ENCODE data around the gene C20orf144. TPM values are rescaled to one million over a fixed set of nuclear protein-coding genes. Genes with fewer than 3 reads are reported as not detected.

C20orf144 gene
- total and polyA plus RNA-seq, 9 of the 15 experiments (the other 6 are each of a cell fraction or from before 2014, with no cell fraction given) = 0.04 to 0.23 (median 0.11) TPM; not detected in 2

DNA sequence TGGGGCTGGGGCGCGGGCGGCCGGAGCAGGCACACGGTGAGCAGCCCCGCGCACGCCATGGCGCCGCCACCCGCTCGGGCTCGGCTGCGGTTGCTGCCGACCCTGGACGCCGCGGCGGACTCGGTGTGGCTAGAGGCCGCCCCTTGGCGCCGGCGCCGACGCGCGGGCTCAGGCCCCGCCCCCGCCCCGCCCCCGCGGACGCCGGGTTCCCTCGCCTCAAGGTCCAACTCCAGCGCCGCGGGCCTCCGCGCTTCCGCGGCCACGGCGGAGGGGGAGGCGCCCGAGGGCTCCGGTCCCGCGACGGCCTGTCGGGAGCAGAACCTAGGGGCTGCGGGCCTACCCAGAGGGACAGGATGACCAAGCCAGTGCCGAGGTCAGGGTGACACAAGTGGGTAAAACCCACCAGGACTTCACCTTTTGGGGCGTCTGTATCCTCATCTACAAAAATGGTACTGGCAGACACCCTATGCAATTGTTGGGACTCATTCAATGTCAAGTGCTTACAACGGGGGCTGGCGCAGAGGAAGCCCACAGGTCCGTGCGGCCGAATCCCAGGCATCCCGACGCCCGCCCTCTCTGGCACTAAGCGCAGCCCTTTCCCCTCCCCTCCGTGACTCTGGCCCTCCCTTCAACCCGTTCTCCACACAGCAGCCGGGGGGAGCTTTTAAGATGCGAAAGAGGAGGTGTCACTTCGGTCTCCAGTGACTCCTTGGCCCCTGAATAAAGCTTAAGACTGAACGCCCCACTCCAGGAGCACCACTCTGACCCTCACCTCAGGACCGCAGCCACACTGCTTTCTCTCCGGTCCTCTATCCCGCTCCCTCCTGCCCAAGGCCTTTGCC lies 12.4 kb downstream of the C20orf144 start, which contains the start of gene NECAB3 (continued):
- TF ChIP-seq, protein P1, sequence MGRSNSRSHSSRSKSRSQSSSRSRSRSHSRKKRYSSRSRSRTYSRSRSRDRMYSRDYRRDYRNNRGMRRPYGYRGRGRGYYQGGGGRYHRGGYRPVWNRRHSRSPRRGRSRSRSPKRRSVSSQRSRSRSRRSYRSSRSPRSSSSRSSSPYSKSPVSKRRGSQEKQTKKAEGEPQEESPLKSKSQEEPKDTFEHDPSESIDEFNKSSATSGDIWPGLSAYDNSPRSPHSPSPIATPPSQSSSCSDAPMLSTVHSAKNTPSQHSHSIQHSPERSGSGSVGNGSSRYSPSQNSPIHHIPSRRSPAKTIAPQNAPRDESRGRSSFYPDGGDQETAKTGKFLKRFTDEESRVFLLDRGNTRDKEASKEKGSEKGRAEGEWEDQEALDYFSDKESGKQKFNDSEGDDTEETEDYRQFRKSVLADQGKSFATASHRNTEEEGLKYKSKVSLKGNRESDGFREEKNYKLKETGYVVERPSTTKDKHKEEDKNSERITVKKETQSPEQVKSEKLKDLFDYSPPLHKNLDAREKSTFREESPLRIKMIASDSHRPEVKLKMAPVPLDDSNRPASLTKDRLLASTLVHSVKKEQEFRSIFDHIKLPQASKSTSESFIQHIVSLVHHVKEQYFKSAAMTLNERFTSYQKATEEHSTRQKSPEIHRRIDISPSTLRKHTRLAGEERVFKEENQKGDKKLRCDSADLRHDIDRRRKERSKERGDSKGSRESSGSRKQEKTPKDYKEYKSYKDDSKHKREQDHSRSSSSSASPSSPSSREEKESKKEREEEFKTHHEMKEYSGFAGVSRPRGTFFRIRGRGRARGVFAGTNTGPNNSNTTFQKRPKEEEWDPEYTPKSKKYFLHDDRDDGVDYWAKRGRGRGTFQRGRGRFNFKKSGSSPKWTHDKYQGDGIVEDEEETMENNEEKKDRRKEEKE (IDR thresholded peaks at IDR 0.05; ENCODE audit: borderline replicate concordance in 1 of 2, control insufficient read depth in 1 of 2, low read depth in 2 of 2, low read length in 1 of 2) = no peak
- TF ChIP-seq CBX2 (IDR thresholded peaks at IDR 0.05; ENCODE audit: insufficient read depth, low read length, poor library complexity, severe bottlenecking) (no peak), TBL1XR1 (IDR thresholded peaks at IDR 0.05; ENCODE audit: low read length in 2 of 2) (0 out of 4 replicates have a peak, but pooled peaks of 1 of the 2 experiments have one; percentile 2), HDGF (IDR thresholded peaks at IDR 0.05) (no peak), HDAC2 (IDR thresholded peaks at IDR 0.05) (no peak), ZNF696 (CRISPR knock-in tag; conservative IDR thresholded peaks at IDR 0.05) (no peak), HEY1 (CRISPR knock-in tag; IDR thresholded peaks at IDR 0.05; ENCODE audit: borderline replicate concordance) (no peak), ZC3H4 (CRISPR knock-in tag; IDR thresholded peaks at IDR 0.05; ENCODE audit: borderline replicate concordance) (no peak), ZKSCAN1 (IDR thresholded peaks at IDR 0.05; ENCODE audit: low read depth, low read length) (peak; percentile 33; the same call in 1 of the 2 replicates), KHSRP (IDR thresholded peaks at IDR 0.05) (no peak), RUNX1 (IDR thresholded peaks at IDR 0.05; ENCODE audit: low read depth) (peak; percentile 55; the same call in 1 of the 2 replicates)
- TF ChIP-seq, protein P2, sequence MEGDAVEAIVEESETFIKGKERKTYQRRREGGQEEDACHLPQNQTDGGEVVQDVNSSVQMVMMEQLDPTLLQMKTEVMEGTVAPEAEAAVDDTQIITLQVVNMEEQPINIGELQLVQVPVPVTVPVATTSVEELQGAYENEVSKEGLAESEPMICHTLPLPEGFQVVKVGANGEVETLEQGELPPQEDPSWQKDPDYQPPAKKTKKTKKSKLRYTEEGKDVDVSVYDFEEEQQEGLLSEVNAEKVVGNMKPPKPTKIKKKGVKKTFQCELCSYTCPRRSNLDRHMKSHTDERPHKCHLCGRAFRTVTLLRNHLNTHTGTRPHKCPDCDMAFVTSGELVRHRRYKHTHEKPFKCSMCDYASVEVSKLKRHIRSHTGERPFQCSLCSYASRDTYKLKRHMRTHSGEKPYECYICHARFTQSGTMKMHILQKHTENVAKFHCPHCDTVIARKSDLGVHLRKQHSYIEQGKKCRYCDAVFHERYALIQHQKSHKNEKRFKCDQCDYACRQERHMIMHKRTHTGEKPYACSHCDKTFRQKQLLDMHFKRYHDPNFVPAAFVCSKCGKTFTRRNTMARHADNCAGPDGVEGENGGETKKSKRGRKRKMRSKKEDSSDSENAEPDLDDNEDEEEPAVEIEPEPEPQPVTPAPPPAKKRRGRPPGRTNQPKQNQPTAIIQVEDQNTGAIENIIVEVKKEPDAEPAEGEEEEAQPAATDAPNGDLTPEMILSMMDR (IDR thresholded peaks at IDR 0.05 in 2 of 3, conservative IDR thresholded peaks at IDR 0.05 in 1 of 3; ENCODE audit: insufficient read depth in 2 of 3, low read depth in 1 of 3, low read length in 3 of 3) = no peak
- TF ChIP-seq, protein P3, sequence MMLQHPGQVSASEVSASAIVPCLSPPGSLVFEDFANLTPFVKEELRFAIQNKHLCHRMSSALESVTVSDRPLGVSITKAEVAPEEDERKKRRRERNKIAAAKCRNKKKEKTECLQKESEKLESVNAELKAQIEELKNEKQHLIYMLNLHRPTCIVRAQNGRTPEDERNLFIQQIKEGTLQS (IDR thresholded peaks at IDR 0.05) = no peak
- TF ChIP-seq, protein P3 (CRISPR knock-in tag; conservative IDR thresholded peaks at IDR 0.05) = no peak
- TF ChIP-seq, protein P4, sequence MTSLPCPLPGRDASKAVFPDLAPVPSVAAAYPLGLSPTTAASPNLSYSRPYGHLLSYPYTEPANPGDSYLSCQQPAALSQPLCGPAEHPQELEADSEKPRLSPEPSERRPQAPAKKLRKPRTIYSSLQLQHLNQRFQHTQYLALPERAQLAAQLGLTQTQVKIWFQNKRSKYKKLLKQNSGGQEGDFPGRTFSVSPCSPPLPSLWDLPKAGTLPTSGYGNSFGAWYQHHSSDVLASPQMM (CRISPR knock-in tag; IDR thresholded peaks at IDR 0.05) = no peak
- TF ChIP-seq, protein P5, sequence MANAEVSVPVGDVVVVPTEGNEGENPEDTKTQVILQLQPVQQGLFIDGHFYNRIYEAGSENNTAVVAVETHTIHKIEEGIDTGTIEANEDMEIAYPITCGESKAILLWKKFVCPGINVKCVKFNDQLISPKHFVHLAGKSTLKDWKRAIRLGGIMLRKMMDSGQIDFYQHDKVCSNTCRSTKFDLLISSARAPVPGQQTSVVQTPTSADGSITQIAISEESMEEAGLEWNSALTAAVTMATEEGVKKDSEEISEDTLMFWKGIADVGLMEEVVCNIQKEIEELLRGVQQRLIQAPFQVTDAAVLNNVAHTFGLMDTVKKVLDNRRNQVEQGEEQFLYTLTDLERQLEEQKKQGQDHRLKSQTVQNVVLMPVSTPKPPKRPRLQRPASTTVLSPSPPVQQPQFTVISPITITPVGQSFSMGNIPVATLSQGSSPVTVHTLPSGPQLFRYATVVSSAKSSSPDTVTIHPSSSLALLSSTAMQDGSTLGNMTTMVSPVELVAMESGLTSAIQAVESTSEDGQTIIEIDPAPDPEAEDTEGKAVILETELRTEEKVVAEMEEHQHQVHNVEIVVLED (CRISPR knock-in tag; IDR thresholded peaks at IDR 0.05) = peak; percentile 43
- TF ChIP-seq, protein P6, sequence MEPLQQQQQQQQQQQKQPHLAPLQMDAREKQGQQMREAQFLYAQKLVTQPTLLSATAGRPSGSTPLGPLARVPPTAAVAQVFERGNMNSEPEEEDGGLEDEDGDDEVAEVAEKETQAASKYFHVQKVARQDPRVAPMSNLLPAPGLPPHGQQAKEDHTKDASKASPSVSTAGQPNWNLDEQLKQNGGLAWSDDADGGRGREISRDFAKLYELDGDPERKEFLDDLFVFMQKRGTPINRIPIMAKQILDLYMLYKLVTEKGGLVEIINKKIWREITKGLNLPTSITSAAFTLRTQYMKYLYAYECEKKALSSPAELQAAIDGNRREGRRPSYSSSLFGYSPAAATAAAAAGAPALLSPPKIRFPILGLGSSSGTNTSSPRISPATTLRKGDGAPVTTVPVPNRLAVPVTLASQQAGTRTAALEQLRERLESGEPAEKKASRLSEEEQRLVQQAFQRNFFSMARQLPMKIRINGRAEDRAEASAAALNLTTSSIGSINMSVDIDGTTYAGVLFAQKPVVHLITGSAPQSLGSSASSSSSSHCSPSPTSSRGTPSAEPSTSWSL (CRISPR knock-in tag; IDR thresholded peaks at IDR 0.05; ENCODE audit: borderline replicate concordance) = no peak

Measured in K562 (cell line).